Body of pancreas (tissue), 4 donors: ENCODE results near the gene SLC6A11.

Experiments
- CTCF ChIP-seq, 7 experiments: fragments of 450-650 bp in 4 of 7; fragments of 200-600 bp in 3 of 7; sonication (generic) in 3 of 7; IDR thresholded peaks; one replicate each; pipeline ENCODE4 v1.5.1; 2016 to 2019; ENCODE audit warnings: antibody characterized with exemption in 7 of 7
- POLR2A ChIP-seq, 3 donors: fragments of 450-650 bp; IDR thresholded peaks; one replicate each; pipeline ENCODE4 v1.6.1; 2016; ENCODE audit warnings: antibody characterized with exemption in 3 of 3, mild to moderate bottlenecking in 2 of 3

GRCh38 chr3:10875914-10876313, 59.9 kb downstream of the SLC6A11 start:
- no peak for TF ChIP-seq CTCF (IDR thresholded peaks at IDR 0.05)
- TF ChIP-seq POLR2A (IDR thresholded peaks at IDR 0.05): no peak
